Activated T-helper 1 cell treated with anti-CD3 and anti-CD28 coated beads, Interleukin-2, amount 50 U/mL, for 16 hours (primary cell): ENCODE data around the gene LRWD1.

Source experiments
- DNase-seq, 2 donors: peaks; one replicate each; pipeline ENCODE4 v3.0.0-alpha.2; 2020; ENCODE audit warnings: low read depth in 1 of 2, low spot score in 1 of 2

Gene LRWD1

DNA sequence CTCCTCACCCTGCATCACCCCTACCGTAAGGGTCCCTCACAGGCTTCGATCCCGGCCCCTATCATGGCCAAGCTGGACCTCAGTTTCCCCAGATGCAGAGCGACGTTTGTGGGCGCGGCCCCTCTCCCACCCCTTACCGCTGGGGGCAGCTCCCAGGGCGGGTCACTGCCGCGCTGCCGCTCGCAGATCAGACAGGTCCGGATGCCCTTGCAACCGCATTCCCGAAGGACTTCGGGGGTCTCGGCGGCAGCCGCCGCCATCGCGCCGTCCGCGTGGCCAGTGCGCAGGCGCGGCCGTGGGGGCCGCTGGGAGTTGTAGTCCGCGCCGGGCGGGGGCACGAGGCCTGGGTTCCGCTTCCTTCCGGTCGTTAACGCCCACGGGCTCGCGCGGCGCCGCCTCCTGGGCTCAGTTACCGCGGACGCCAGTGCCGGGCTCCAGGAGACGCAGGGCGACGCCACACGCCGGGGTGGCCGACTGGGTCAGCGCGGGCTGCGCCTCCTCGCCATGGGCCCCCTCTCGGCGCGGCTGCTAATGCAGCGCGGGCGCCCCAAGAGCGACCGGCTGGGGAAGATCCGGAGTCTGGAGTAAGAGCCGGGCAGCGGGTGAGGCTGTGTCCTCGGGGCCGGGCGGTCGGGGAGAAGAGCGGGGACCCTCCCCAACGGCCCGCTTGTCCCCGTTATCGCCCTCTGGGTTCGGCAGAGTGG lies at the start of gene LRWD1, which contains the start of gene ALKBH4:
TSS of gene LRWD1 (plus strand) at position 408 of the 704 bp plus-strand sequence. CDS start at position 505, 97 bp downstream.
TSS of gene ALKBH4 (minus strand) at position 287 of the 704 bp plus-strand sequence. CDS start at position 260, 27 bp downstream.
- DNase-seq, result peak; percentile 89 to 94

DNA sequence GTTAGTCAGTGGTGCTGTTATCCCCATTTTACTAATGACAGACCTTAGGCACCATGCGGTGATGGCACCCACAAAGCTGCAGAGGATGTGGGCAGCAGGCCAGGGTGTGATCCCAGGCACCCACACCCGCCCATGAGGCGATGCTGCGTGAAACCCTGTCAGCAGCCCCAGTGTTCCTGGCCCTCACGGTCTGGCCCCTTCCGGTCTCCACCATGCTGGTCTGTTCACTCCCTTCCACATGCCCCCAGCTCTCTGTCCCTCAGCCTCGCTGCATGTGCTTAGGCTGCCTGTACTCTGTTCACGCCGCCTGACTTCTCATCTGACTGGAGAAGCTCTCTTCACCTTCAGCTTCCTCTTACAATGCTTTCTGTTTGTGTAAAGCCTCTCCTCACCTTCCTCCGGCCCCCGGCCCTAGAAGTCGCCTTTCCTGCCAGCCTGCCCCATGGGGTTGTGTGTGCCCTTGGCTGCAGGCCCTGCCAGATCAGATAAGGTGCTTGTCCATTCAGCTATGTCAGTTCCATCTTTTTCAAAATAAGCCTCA lies 49.0 kb upstream of the LRWD1 start:
- peak in 1 of 2 donors; percentile 29 for DNase-seq

DNA sequence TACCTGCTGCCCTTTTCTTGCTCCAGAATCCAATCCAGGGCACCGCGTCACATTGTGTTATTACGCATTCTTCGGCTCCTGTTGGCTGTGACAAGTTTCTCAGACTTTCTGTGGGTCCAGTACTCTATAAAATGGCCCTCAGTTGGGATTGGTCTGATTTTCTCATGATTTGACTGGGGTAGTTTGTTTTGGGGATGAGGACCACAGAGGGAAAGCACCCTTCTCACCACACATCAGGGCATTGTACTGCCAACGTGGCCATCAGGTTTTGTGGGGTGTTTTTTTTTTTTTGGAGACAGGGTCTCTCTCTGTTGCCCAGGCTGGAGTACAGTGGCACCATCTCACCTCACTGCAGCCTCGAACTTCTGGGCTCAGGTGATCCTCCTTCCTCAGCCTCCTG lies 48.4 kb upstream of the LRWD1 start:
- no peak for DNase-seq

DNA sequence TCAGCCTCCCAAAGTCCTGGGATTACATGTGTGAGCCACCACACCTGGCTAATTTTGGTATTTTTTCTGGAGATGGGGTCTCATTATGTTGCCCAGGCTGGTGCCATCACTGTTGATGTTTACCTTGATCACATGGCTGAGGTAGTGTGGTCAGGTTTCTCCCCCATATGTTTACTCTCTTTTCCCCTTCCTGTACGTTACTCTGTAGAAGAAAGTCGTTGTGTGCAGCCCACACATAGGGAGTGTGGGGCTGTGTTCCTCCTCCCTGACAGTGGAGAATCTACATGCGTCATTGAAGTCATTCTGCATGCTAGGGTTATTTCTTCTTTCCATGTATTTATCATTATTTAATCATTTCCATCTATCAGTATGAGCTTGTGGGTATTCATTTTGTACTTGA lies 47.7 kb upstream of the LRWD1 start:
- no peak for DNase-seq

DNA sequence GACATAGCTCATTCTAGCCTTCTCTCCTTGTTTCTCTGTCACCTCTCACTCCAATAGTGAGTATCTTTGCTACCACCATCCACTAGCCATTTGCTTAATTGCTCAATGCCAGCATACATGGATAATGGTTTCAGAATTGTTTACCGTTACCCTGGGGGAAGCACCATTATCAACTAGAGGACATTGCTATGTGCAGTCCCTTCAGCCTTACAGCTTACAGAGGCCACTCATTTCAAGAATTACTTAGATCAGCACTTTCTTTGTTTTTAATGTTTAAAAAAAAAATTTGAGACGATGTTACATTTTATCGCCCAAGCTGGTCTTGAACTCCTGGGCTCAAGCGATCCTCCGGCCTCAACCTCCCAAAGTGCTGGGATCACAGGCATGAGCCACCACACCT lies 46.2 kb upstream of the LRWD1 start:
- no peak for DNase-seq

DNA sequence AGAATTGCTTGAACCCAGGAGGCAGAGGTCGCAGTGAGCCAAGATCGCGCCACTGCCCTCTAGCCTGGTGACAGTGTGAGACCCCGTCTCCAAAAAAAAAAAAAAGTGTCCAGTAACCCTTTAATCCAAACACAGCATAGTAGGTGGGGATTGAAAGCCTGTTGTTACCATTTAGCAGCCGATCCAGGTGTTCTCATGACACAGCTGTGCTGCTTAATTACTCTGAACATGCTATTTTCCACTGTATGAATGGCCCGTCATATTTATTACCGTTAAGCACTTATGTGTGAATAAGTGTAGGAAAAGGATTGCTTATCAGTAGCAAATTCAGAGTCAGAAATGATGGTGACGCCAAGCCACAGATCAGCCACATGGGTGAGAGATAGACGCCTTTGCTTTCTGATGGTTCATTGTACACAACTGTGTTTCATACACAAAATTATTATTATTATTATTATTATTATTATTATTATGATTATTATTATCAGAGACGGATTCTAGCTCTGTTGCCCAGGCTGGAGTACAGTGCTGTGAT lies 43.0 kb upstream of the LRWD1 start:
- no peak for DNase-seq

DNA sequence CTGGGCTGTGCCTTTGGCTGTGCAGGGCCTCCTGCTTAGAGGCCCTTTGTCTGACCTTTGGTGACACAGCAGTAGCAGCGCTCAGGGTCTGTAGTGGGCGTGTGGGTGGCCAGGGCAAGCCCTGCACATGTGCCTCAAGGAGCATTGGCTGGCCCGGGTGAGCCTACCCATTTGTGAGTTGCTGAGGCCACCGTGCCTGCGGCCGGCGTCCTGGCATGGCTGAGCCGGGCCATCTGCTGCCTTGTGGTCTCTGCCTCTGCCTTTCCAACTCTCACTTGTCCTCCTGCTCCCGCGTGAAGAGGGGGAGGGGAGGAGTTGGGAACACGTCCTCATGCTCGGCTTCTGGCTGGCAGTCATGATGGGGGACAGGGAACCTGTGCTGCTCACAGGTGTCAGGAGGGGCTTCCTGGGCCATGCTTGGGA lies 40.6 kb upstream of the LRWD1 start:
- DNase-seq, result no peak

DNA sequence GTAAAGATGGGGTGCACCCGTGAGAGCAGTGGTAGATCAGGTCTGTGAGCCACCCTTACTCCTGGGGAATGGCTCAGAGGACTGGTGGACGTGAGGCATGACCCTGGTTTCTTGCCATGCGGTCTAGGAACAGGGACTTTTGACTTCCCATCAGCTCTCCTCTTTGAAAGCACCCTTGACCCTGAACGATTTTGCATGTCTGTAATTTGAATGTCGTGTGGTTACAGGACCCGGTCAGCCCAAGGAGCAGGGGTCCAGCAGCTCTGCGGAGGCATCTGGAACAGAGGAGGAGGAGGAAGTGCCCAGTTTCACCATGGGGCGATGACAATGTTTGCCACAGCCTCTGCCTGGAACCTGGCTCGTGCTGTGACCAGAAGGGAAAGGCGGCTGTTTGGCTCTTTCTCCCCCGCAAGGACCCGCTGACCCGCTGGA lies 40.0 kb upstream of the LRWD1 start:
- DNase-seq, result no peak

DNA sequence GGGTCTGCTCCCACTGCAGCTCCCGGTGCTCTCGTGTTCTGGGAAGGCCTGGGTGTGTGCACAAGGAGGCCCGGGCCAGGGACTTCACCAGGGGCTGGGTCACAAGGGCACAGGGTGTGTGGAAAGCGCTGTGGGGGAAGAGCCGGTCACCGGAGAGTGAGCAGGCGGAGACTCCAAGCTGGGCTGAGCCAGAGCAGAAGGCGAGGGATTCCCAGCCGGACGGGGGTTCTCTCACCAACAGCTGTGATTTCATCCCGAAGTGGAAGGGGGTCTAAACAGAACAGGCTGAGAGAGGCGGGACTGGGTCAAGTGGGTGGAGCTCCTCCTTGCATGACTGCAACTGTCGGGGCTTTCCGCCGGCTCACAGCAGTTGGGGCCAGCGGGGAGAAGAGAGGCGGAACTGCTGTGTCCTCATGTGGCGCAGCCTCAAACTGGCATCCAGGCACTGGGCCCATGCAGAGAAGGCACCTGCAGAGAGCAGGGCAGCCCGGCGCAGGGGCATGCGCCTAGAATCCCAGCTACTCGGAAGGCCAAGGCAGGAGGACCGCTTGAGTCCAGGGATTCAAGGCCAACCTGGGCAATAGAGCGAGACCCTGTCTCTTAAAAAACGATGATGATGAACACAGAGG lies 39.0 kb upstream of the LRWD1 start:
- DNase-seq, result peak; percentile 62 to 74

DNA sequence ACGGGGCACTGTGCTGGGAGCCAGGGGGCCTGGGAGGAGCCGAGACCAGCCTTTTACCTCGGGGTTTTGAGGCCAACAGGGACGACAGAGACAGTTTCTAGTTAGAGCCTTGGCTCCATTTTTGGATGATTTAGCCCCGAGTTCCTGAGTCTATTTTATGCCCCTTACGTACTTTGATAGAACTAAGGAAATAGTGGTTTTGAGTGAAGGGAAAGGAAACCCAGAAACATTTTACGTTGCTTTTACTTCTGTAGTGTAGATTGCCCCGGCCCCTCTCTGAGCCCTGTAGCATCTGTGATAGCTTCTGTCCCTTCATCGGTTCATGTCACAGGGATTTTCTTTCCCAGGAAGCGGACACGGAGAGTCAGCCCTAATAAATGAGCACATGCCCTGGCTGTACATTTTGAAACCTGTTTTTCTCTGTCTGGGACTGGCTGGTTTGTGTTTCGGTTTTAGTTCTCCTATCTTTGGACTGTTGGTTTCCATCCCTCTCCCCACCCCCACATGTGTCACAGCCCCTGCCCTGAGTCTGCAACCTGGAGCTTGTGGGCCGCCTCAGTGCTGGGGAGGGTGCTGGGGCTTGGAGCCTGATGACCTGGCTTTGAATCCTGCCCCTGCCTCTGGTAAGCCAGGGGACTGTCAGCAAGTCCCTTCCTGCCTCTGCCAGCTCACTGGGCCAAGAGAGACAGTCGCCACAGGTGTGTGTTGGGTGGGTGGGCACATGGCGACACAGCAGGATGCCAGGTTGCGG lies 38.3 kb upstream of the LRWD1 start:
- DNase-seq, result peak in 1 of 2 donors; percentile 57

DNA sequence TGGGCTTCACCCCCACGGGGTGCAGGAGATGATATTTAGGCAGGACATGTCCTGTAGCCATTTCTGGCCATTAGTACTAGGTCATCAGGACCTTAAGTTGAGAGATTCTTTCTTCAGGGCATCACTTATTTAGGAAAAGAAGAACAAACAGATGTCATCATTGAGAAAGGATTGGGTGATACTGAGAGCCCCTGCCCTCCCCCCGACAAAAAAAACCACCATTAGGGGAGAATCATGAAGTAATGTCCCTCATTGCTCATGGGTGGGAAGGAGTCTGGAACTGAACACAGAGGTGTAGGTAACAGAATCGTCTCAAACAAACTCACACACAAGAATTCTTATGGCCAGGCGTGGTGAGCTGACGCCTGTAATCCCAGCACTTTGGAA lies 37.8 kb upstream of the LRWD1 start:
- DNase-seq, result no peak

DNA sequence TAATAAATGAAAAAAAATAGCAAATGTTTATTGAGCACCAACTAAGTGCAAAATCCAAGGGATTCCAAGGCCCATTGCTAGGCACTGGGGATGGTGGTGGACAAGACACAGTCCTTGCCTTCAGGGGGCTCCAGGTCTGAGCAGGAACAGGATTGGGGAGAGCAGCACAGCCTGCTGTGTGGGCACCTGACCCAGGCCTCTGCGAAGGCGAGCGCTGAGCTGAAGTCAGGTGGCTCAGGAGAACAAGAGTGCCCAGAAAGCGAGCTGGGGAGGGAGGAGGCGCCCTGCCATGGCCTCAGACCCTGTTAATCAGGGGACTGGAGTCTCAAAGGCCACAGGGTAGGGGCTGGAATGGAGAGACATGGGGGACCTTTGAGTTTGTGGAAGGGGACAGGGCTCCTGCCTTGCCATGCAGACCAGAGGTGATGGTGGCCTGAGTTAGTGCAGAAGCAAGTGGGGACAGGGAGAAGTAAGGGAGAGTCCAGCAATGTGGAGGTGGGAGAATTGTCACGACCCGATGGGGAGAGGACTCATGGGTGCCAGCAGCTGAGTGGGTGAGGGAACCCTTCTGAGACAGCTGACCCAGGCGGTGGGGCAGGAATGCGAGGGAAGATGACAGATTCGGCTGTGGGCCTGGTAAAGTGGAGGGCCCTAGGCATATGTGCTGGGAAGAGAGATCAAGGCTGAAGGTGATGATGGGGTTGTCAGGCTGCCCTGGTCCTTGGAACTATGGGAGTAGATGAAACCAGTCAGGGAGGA lies 35.5 kb upstream of the LRWD1 start:
- DNase-seq, result no peak

DNA sequence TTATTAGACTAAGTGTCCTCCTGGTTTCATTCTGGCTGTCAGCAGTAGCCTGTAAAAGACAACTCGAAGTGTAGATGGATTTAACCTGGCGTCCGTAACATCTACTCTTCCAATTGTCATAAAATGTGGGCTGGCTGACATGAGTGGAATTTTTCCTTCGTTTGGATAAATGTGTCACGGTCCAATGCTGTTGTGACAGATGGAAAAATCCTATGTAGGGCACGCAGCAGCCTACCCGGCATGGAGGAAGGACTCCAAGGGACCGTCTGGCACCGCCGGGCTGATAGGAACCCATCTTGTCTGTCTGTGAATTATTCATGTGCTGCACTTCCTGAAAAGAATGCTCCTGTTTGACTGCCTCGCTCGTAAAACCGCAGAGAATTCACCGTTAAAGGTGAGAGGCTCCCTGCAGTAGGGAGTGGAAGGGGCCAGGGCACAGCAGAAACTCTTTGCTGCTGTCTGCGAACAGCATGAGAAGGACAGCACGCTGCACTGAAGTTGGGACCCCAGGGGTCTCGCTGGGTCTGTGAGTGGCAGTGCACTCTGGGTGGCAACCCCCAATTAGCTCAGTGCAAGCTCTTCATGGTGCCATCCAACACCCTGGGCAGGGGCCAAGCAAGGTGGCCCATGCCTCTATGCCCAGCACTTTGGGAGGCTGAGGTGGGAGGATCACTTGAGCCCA lies 33.0 kb upstream of the LRWD1 start:
- DNase-seq, result peak; percentile 44 to 46

DNA sequence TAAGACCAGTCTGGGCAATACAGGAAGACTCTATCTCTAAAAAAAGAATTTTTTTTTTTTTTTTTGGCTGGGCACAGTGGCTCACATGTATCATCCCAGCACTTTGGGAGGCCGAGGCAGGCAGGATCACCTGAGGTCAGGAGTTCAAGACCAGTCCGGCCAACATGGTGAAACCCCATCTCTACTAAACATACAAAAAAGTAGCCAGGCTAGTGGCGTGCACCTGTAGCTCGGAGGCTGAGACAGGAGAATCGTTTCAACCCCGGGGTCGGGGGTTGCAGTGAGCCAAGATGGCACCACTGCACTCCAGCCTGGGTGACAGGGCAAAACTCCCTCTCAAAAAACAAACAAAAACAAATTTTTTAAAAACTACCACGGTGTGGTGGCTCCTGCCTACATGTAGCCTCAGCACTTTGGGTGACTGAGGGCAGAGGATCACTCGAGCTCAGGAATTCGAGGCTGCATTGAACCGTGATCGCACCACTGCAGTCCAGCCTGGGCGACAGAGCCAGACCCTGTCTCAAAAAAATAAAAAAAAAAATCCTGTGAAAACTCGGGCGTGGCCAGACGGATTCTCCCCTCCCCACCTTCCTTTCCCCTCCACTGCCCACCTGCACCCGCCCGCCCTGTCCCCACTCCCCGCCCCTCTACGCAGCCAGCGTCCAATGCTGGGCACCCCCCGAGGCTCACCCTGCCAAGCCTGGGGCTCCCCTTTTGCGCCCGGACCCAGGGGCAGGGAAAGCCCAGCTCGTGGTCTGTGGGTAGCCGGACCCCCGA lies 32.2 kb upstream of the LRWD1 start:
- DNase-seq, result no peak

DNA sequence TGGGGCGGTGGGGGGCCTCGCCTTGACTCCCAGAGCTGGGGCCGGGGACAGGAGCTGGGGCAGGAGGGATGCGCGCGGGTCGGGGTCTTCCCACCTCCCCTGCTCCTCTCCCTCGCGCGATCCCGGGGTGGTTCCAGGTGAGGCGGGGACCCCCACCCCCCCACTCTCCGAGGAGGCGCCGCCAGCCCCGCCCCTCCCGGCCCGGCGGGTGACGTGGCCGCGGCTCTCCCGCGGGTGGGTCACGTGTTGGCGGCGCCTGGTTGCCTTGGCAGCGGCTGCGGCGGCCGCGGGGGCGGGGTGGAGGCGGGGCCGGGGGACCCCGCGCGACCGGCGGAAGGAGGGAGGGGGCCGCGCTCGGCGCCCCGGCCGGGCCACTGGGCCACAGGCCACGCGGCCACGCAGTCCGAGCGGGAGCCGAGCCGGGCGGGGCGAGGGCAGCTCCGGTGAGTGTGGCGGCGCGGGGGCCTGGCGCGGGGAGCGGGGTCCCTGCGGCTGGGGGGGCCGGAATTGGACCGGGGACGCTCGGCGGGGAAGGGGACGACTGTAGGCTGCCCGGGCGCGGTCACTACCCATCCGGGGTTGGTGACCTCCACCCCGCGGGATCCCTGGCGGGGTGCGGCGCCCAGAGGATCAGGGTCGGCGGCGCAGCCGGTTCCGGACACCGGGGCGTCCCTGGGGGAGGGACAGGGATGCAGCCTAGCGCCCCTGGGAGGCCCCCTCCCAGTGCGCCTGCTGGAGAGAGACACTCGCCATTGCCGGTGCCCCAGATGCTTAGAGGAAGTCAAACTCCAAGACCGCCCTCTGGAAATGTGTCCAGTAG lies 31.4 kb upstream of the LRWD1 start, which contains the start of gene ORAI2:
TSS of gene ORAI2 (plus strand) at position 357 of the 820 bp plus-strand sequence. CDS start 5,382 bp downstream, outside the sequence.
- peak; percentile 65 to 83 for DNase-seq

DNA sequence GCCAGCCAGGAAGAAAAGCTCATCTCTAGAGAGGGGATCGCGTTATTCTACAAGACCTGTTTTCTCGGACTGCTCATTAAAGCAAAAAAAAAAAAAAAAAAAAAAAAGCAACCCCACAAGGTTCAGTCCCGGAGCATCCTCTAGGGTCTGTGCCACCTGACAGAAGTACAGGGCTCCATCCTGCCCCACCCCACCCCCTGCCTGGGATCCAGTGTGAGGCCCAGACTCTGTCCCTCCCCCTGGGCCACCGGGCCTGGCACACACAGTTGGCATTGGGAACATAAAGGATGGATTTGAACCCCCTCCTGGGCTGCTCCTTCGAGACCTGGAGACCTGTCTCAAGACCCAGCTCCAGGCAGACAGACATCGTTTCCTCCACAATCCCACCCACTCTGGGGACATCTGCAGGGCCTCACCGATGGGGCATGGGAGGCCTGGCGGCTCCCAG lies 30.7 kb upstream of the LRWD1 start:
- no peak for DNase-seq

DNA sequence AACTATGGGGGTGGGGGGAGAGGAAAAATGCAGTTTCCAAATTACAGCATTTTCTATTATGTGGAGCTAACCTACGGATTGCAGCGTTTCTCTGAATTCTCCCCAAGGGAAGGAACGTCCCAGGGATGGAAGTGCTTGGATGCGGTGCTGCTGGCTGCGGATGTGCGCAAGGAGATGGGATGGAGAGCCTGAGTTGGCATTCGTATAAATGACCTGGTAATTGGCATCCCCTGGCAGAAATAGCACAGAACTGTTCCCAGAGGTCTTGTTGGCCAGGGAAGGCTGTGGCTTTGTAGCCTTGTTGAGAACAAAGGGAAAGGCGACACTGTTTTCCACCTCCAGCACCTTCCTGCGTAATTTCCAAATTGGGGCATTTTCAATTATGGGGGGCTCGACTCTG lies 28.7 kb upstream of the LRWD1 start:
- no peak for DNase-seq
